Heart right ventricle (tissue), 16 donors: ENCODE results near the gene OR10C1. TPM values are rescaled to one million over a fixed set of nuclear protein-coding genes. Genes with fewer than 3 reads are reported as not detected.

Experiments used
- ATAC-seq, 8 donors: fragments of 200-7000 bp; cut with Tn5 transposase; one replicate each; pipeline ENCODE4 v1.9.1; 2020; ENCODE audit warnings: mild to moderate bottlenecking in 8 of 8, moderate library complexity in 8 of 8, moderate number of reproducible peaks in 1 of 8
- DNase-seq, 2 donors: peaks; one replicate each; pipeline ENCODE4 v3.0.0-alpha.2; 2020
- H3K27ac ChIP-seq, 10 donors: fragments of 200-600 bp; sonication (generic) in 2 of 10; one replicate each; pipeline versions ENCODE4 v1.5.0 to v1.8.0; 2020 to 2022; ENCODE audit warnings: mild to moderate bottlenecking in 3 of 10
- H3K27me3 ChIP-seq, 7 donors: fragments of 200-600 bp; one replicate each; pipeline ENCODE4 v1.8.0; 2021 to 2022; ENCODE audit warnings: mild to moderate bottlenecking in 2 of 7
- H3K36me3 ChIP-seq, 9 donors: fragments of 200-600 bp; sonication (generic) in 1 of 9; one replicate each; pipeline versions ENCODE4 v1.5.0 to v1.8.0; 2020 to 2022; ENCODE audit warnings: mild to moderate bottlenecking in 2 of 9
- H3K4me1 ChIP-seq, 9 donors: fragments of 200-600 bp; sonication (generic) in 1 of 9; one replicate each; pipeline versions ENCODE4 v1.5.0 to v1.8.0; 2020 to 2022; ENCODE audit warnings: mild to moderate bottlenecking in 4 of 9
- H3K4me3 ChIP-seq, 10 donors: fragments of 200-600 bp; sonication (generic) in 2 of 10; one replicate each; pipeline versions ENCODE4 v1.5.0 to v1.8.0; 2020 to 2022; ENCODE audit warnings: mild to moderate bottlenecking in 7 of 10, moderate library complexity in 2 of 10
- H3K9me3 ChIP-seq, 11 donors: fragments of 200-600 bp in 10 of 11; sonication (generic) in 2 of 11; one replicate each; pipeline versions ENCODE4 v1.5.0 to v1.8.0; 2013 to 2022; ENCODE audit warnings: mild to moderate bottlenecking in 2 of 11, control low read depth in 1 of 11, moderate library complexity in 1 of 11
- CTCF ChIP-seq, 9 donors: fragments of 200-600 bp; sonication (generic) in 2 of 9; IDR thresholded peaks; one replicate each; pipeline versions ENCODE4 v1.5.0 to v1.8.0; 2021 to 2022; ENCODE audit warnings: antibody characterized with exemption in 9 of 9, mild to moderate bottlenecking in 5 of 9, moderate library complexity in 1 of 9
- WGBS, 2 donors: extraction: QIAGEN DNeasy Blood & Tissue Kit; methylation state at CpG; one replicate each; pipeline ENCODE4 v1.1.7; 2013; ENCODE audit warnings: inconsistent platforms in 1 of 2; 5-methylcytosine and 5-hydroxymethylcytosine counted together
- intact Hi-C, 10 donors: fragments of 100-400 bp; cut with DNase I; formaldehyde crosslinking; loops; one replicate each; pipeline versions ENCODE4 v1.11.1 to v1.14.2; 2022
- polyA plus RNA-seq, 2 donors: library from polyadenylated mRNA; stranded (reverse); fragments of 200-250 nt; gene quantifications; one replicate each; pipeline ENCODE4 v1.2.3, GENCODE V29; 2013
- total RNA-seq, 10 donors: library from RNA; stranded (reverse); fragmentation: NEBNext Ultra II Directional in 3 of 10; extraction: Animal tissue kit (Norgen Biotek cat#: 25700) in 3 of 10; gene quantifications; one replicate each; pipeline versions ENCODE4 v1.2.1 to v1.2.4, GENCODE V29; 2021 to 2023
- donor health status: Arrhythmogenic right ventricular cardiomyopathy.
- donor health status: ischemic (EF 13 %, LVEDD 7.1; RV severe dilation, severe dysfunction).
- donor health status: healthy with polysubstance abuse.
- donor health status: DM: no; HTN: yes; CAD: no.
- donor health status: DM: no; HTN: no; CAD: no.
- donor health status: ischemic (EF 25% LVEDD 6.9; RV normal size, moderate dysfunction).
- donor health status: ischemic (EF 25% LVEDD 5.7; RV mildly dilated, moderate dysfunction).
- donor health status: healthy.
- donor health status: DM: yes; HTN: yes; CAD: no.
- donor health status: Ischemic cardiomyopathy.
- donor health status: ischemic (EF 35%, LVEDD 5.7; RV mildly dilated, moderate dysfunction).
- donor health status: nonischemic (EF 11% LVEDD 7.7; RV severe dilation, severe dysfunction).
- donor health status: DM: yes; HTN: yes; CAD: no.
- donor health status: PGD.
- donor health status: ischemic (EF 29% LVEDD 5.4; RV normal size, mild dysfunction).
- donor health status: nonischemic (EF 23%, LVEDD 6.1; RV moderate dilation, normal function).

OR10C1 gene
- total and polyA plus RNA-seq, 12 donors: not detected

- ATAC-seq (no peak), DNase-seq (no peak)
- Histone ChIP-seq H3K4me3 (no peak overlapping the region), H3K27me3 (peaks cover 0 to 31% (median 0%) of the 10 kb centered on the region in 7 donors), H3K27ac (no peak overlapping the region), H3K9me3 (peaks cover 0 to 4% (median 0%) of the 10 kb centered on the region in 11 donors), H3K36me3 (no peaks in the 10 kb centered on the region), H3K4me1 (no peaks in the 10 kb centered on the region)
- WGBS, 2 donors: 100% methylated on average over 1 of the region's 1 CpG
- intact Hi-C loops: no loop called here
- TF ChIP-seq CTCF (IDR thresholded peaks at IDR 0.05): no peak
Observed at GRCh38 chr6:29447670-29448069, 8.6 kb downstream of the OR10C1 start.

GRCh38 chr6:29451471-29452193, 12.5 kb downstream of the OR10C1 start:
- no peak overlapping the region for H3K27ac ChIP-seq

GRCh38 chr6:29456971-29457370, 17.9 kb downstream of the OR10C1 start, which contains the start of the genes OR11A1 and OR2H1:
Gene OR11A1, minus strand, starts transcription at chr6:29457071. Its CDS starts 29,430 bp downstream, at chr6:29427641.
Gene OR2H1, plus strand, starts transcription at chr6:29457155. Its CDS starts 4,615 bp downstream, at chr6:29461770.
- intact Hi-C loops: no loop called here

More at GRCh38 chr6:29451471-29452193, 12.5 kb downstream of the OR10C1 start:
- Histone ChIP-seq H3K9me3 (peaks cover 0 to 4% (median 0%) of the 10 kb centered on the region in 11 donors), H3K36me3 (no peaks in the 10 kb centered on the region), H3K4me1 (no peaks in the 10 kb centered on the region), H3K27me3 (peaks cover 0 to 26% (median 0%) of the 10 kb centered on the region in 7 donors), H3K4me3 (no peak overlapping the region)
- no peak for ATAC-seq
- intact Hi-C loops: no loop called here
- TF ChIP-seq CTCF (IDR thresholded peaks at IDR 0.05): no peak
- 73 to 77% methylated on average over 3 of the region's 3 CpGs for WGBS, 2 donors
- DNase-seq: no peak

More at GRCh38 chr6:29456971-29457370, 17.9 kb downstream of the OR10C1 start, which contains the start of the genes OR11A1 and OR2H1:
- Histone ChIP-seq H3K27me3 (peaks cover 0 to 7% (median 4%) of the 10 kb centered on the region in 7 donors), H3K9me3 (no peaks in the 10 kb centered on the region), H3K27ac (no peak within 1 kb of the TSS), H3K4me1 (no peaks in the 10 kb centered on the region), H3K36me3 (no peaks in the 10 kb centered on the region), H3K4me3 (no peak within 1 kb of the TSS)
- DNase-seq (no peak), ATAC-seq (no peak)
- TF ChIP-seq CTCF (IDR thresholded peaks at IDR 0.05): no peak
- 60 to 65% methylated on average over 2 of the region's 2 CpGs for WGBS, 2 donors
